HUES48 (cell line): ENCODE measurements around the gene EHD3.
"Not testable (repeated sequence)": the region's sequence is repeated elsewhere in the genome, so short reads cannot be mapped to it uniquely, and the experiment has no call there.

ENCODE experiments used
- H3K27ac ChIP-seq: one replicate; pipeline ENCODE4 v1.7.0; 2013; ENCODE audit warnings: low read depth, low read length, inconsistent platforms
- H3K27me3 ChIP-seq: 2 replicates; pipeline ENCODE4 v1.6.1; 2013; ENCODE audit warnings: mild to moderate bottlenecking, low read length; ENCODE audit not compliant: control insufficient read depth, insufficient read depth
- H3K36me3 ChIP-seq: 2 replicates; pipeline ENCODE4 v1.6.1; 2013; ENCODE audit warnings: low read length; ENCODE audit not compliant: control insufficient read depth, insufficient read depth
- H3K4me1 ChIP-seq: 2 replicates; pipeline ENCODE4 v1.6.1; 2013; ENCODE audit warnings: mild to moderate bottlenecking, low read length; ENCODE audit not compliant: control insufficient read depth, insufficient read depth
- H3K4me3 ChIP-seq: 2 replicates; pipeline ENCODE4 v1.5.1; 2013; ENCODE audit warnings: mild to moderate bottlenecking, low read depth, low read length
- H3K9ac ChIP-seq: 2 replicates; pipeline ENCODE4 v1.6.1; 2013; ENCODE audit warnings: mild to moderate bottlenecking, low read depth, low read length, moderate library complexity
- H3K9me3 ChIP-seq: 2 replicates; pipeline ENCODE4 v1.6.1; 2013; ENCODE audit warnings: low read length; ENCODE audit not compliant: control insufficient read depth, insufficient read depth

The EHD3 gene

GRCh38 chr2:31270822-31271231 lies 36.9 kb downstream of the EHD3 start:
- Histone ChIP-seq H3K36me3 (no peaks in the 10 kb centered on the region), H3K9ac (no peak overlapping the region), H3K27me3 (no peaks in the 10 kb centered on the region), H3K27ac (peak overlapping the region; percentile 31), H3K9me3 (no peaks in the 10 kb centered on the region), H3K4me1 (peaks cover 26% of the 10 kb centered on the region), H3K4me3 (no peak overlapping the region)

- Histone ChIP-seq H3K4me1 (peaks cover 26% of the 10 kb centered on the region), H3K9ac (no peak overlapping the region), H3K4me3 (no peak overlapping the region)
These were observed 37.9 kb downstream of the EHD3 start for GRCh38 chr2:31271851-31272267.

GRCh38 chr2:31274401-31275075 lies 40.6 kb downstream of the EHD3 start:
- H3K9me3 ChIP-seq: no peaks in the 10 kb centered on the region
- H3K36me3 ChIP-seq: no peaks in the 10 kb centered on the region
- no peaks in the 10 kb centered on the region for H3K27me3 ChIP-seq
- peaks cover 15% of the 10 kb centered on the region for H3K4me1 ChIP-seq
- H3K9ac ChIP-seq: no peak overlapping the region
- H3K27ac ChIP-seq: no peak overlapping the region
- H3K4me3 ChIP-seq: no peak overlapping the region

More at GRCh38 chr2:31271851-31272267, 37.9 kb downstream of the EHD3 start:
- Histone ChIP-seq H3K27ac (no peak overlapping the region), H3K36me3 (no peaks in the 10 kb centered on the region), H3K27me3 (no peaks in the 10 kb centered on the region), H3K9me3 (no peaks in the 10 kb centered on the region)

- peaks cover under 1% of the 10 kb centered on the region for H3K4me1 ChIP-seq
- no peaks in the 10 kb centered on the region for H3K27me3 ChIP-seq
- no peak overlapping the region for H3K4me3 ChIP-seq
- H3K9me3 ChIP-seq: no peaks in the 10 kb centered on the region
- no peaks in the 10 kb centered on the region for H3K36me3 ChIP-seq
- no peak overlapping the region for H3K9ac ChIP-seq
- H3K27ac ChIP-seq: no peak overlapping the region
These were observed 42.0 kb downstream of the EHD3 start for GRCh38 chr2:31275976-31276375.

GRCh38 chr2:31277621-31278020 lies 43.7 kb downstream of the EHD3 start:
- H3K27ac ChIP-seq: no peak overlapping the region
- no peak overlapping the region for H3K4me3 ChIP-seq
- H3K9ac ChIP-seq: no peak overlapping the region
- no peaks in the 10 kb centered on the region for H3K27me3 ChIP-seq
- H3K36me3 ChIP-seq: no peaks in the 10 kb centered on the region
- no peaks in the 10 kb centered on the region for H3K4me1 ChIP-seq
- H3K9me3 ChIP-seq: no peaks in the 10 kb centered on the region

GRCh38 chr2:31282634-31283033 lies 48.7 kb downstream of the EHD3 start:
- Histone ChIP-seq H3K27ac (no peak overlapping the region), H3K9ac (no peak overlapping the region), H3K27me3 (no peaks in the 10 kb centered on the region), H3K4me1 (no peaks in the 10 kb centered on the region), H3K4me3 (no peak overlapping the region), H3K9me3 (no peaks in the 10 kb centered on the region), H3K36me3 (no peaks in the 10 kb centered on the region)

GRCh38 chr2:31283193-31283919 lies 49.4 kb downstream of the EHD3 start:
- H3K9me3 ChIP-seq, H3K36me3 ChIP-seq, H3K27me3 ChIP-seq, H3K27ac ChIP-seq, H3K9ac ChIP-seq, H3K4me3 ChIP-seq, H3K4me1 ChIP-seq: not testable (repeated sequence)

- Histone ChIP-seq H3K4me1 (no peaks in the 10 kb centered on the region), H3K27ac (no peak overlapping the region), H3K4me3 (no peak overlapping the region), H3K27me3 (no peaks in the 10 kb centered on the region), H3K9ac (no peak overlapping the region), H3K36me3 (no peaks in the 10 kb centered on the region), H3K9me3 (no peaks in the 10 kb centered on the region)
These were observed 50.2 kb downstream of the EHD3 start for GRCh38 chr2:31284107-31284506.

- no peaks in the 10 kb centered on the region for H3K36me3 ChIP-seq
- no peaks in the 10 kb centered on the region for H3K4me1 ChIP-seq
- H3K9ac ChIP-seq: no peak overlapping the region
- H3K4me3 ChIP-seq: no peak overlapping the region
- H3K27me3 ChIP-seq: no peaks in the 10 kb centered on the region
- H3K9me3 ChIP-seq: no peaks in the 10 kb centered on the region
- no peak overlapping the region for H3K27ac ChIP-seq
These were observed 52.3 kb downstream of the EHD3 start for GRCh38 chr2:31286230-31286629.

- H3K4me3 ChIP-seq: no peak overlapping the region
- H3K27ac ChIP-seq: no peak overlapping the region
- no peaks in the 10 kb centered on the region for H3K36me3 ChIP-seq
- H3K4me1 ChIP-seq: no peaks in the 10 kb centered on the region
- no peaks in the 10 kb centered on the region for H3K9me3 ChIP-seq
- no peak overlapping the region for H3K9ac ChIP-seq
- H3K27me3 ChIP-seq: no peaks in the 10 kb centered on the region
These were observed 53.1 kb downstream of the EHD3 start for GRCh38 chr2:31286961-31287550.

- Histone ChIP-seq H3K27me3 (no peaks in the 10 kb centered on the region), H3K9ac (no peak overlapping the region), H3K4me1 (no peaks in the 10 kb centered on the region), H3K9me3 (no peaks in the 10 kb centered on the region), H3K36me3 (no peaks in the 10 kb centered on the region), H3K4me3 (no peak overlapping the region), H3K27ac (no peak overlapping the region)
These were observed 53.7 kb downstream of the EHD3 start for GRCh38 chr2:31287654-31288053.
